KMS-11 (cell line): ENCODE results near the gene RRBP1.

Source experiments
- H2AFZ ChIP-seq: fragments of 200-600 bp; sonication (generic); 2 replicates; pipeline ENCODE4 v1.6.1; 2016; ENCODE audit warnings: antibody characterized with exemption, mixed run types, low read depth
- H3K27ac ChIP-seq: fragments of 200-600 bp; sonication (generic); 2 replicates; pipeline ENCODE4 v1.6.1; 2016; ENCODE audit warnings: mild to moderate bottlenecking, mixed run types
- H3K27me3 ChIP-seq: fragments of 200-600 bp; sonication (generic); 2 replicates; pipeline ENCODE4 v1.6.1; 2017; ENCODE audit warnings: mild to moderate bottlenecking, low read depth, mixed run types, moderate library complexity; ENCODE audit not compliant: insufficient read depth
- H3K36me3 ChIP-seq: fragments of 200-600 bp; sonication (generic); 2 replicates; pipeline ENCODE4 v1.6.1; 2017; ENCODE audit warnings: mild to moderate bottlenecking, mixed run types; ENCODE audit not compliant: insufficient read depth
- H3K4me1 ChIP-seq: fragments of 200-600 bp; sonication (generic); 2 replicates; pipeline ENCODE4 v1.6.1; 2016; ENCODE audit warnings: mild to moderate bottlenecking, low read depth, mixed run types; ENCODE audit not compliant: poor library complexity, severe bottlenecking
- H3K4me2 ChIP-seq: fragments of 200-600 bp; sonication (generic); 2 replicates; pipeline ENCODE4 v1.7.0; 2016; ENCODE audit warnings: mild to moderate bottlenecking, mixed run types
- H3K4me3 ChIP-seq: fragments of 200-600 bp; sonication (generic); IDR thresholded peaks from 2 replicates; pipeline ENCODE4 v1.6.1; 2017; ENCODE audit warnings: low read depth, low read length, mixed read lengths; ENCODE audit not compliant: insufficient read depth
- H3K79me2 ChIP-seq: fragments of 200-600 bp; sonication (generic); 2 replicates; pipeline ENCODE4 v1.6.1; 2016; ENCODE audit warnings: low read depth, mixed run types; ENCODE audit not compliant: insufficient read depth
- H3K9ac ChIP-seq: fragments of 200-600 bp; sonication (generic); 2 replicates; pipeline ENCODE4 v1.6.1; 2016; ENCODE audit warnings: mild to moderate bottlenecking, mixed run types
- H4K20me1 ChIP-seq: fragments of 200-600 bp; sonication (generic); 2 replicates; pipeline ENCODE4 v1.6.1; 2016; ENCODE audit warnings: mild to moderate bottlenecking, mixed run types; ENCODE audit not compliant: insufficient read depth
- CTCF ChIP-seq: fragments of 200-600 bp; sonication (generic); conservative IDR thresholded peaks from 2 replicates; pipeline ENCODE4 v1.6.1; 2017; ENCODE audit warnings: low read depth, mild to moderate bottlenecking, antibody characterized with exemption, low read length, moderate library complexity, mixed read lengths

The RRBP1 gene

GRCh38 chr20:17722493-17723300, 40.7 kb upstream of the RRBP1 start:
- Histone ChIP-seq H4K20me1 (no peaks in the 10 kb centered on the region), H3K9ac (no peak overlapping the region), H3K27ac (no peak overlapping the region), H2AFZ (no peak overlapping the region), H3K4me1 (peaks cover 11% of the 10 kb centered on the region), H3K4me2 (no peak overlapping the region), H3K4me3 (no peak overlapping the region), H3K36me3 (no peaks in the 10 kb centered on the region), H3K27me3 (no peaks in the 10 kb centered on the region), H3K79me2 (no peaks in the 10 kb centered on the region)
- no peak for TF ChIP-seq CTCF

DNA sequence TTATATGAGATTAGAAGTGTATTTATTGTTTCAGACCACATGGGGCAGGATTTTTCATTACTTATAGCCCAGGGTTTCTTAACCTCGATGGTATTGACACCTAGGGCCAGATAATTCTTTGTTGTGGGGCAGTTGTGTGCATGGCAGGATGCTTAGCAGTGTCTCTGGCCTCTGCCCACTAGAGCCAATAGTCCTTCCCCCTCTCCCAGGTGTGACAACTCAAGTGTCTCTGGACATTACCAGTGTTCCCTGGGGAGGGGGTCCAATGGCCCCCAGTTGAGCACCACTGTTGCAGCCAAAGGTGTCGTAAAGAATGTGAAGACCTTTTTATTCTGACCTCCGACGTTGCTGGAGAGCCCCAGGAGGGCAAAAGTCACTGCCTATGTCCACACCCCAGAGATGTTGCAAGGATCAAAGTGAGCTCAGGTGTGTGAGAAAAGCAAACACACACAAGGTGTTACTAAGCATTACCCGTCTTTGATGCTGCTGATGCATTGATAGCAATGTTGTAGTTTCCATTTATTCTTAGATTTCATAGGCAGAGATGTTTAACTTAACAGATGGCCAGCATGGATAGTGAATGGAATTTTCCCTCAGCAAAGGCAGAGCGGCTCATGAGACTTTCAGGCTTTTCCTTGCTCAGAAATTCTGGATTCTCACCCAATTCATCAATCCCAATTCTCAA, 39.9 kb upstream of the RRBP1 start:
- no peaks in the 10 kb centered on the region for H3K36me3 ChIP-seq
- no peak overlapping the region for H3K27ac ChIP-seq
- no peak overlapping the region for H2AFZ ChIP-seq
- TF ChIP-seq CTCF, result peak; percentile 25; the same call in 1 of the 2 replicates
- peaks cover 11% of the 10 kb centered on the region for H3K4me1 ChIP-seq
- H3K4me2 ChIP-seq, result no peak overlapping the region
- no peaks in the 10 kb centered on the region for H3K79me2 ChIP-seq
- H4K20me1 ChIP-seq, result no peaks in the 10 kb centered on the region
- H3K27me3 ChIP-seq, result no peaks in the 10 kb centered on the region
- H3K4me3 ChIP-seq, result no peak overlapping the region
- H3K9ac ChIP-seq, result no peak overlapping the region

DNA sequence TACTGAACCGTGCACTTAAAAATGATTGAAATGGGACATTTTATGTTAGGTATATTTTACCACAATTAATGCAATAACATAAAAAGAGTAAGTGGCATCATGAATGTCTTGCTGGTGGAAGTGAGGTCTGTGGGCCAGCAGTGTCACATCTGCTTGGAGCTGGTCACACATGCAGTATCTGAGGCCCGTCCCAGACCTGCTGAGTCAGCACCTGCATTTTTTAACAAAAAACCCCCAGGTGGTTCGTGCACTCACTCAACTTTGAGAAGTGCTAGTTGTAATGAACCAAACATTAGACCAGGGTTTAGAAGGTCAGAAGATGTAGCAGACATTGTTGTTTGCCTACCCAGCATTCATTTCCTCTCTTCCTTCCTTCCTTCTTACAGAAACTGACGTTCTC, 38.7 kb upstream of the RRBP1 start:
- Histone ChIP-seq H3K4me2 (peak overlapping the region; percentile 19), H3K27ac (peak overlapping the region; percentile 22; the same call in 1 of the 2 replicates), H3K27me3 (no peaks in the 10 kb centered on the region), H2AFZ (no peak overlapping the region), H3K79me2 (no peaks in the 10 kb centered on the region), H3K9ac (no peak overlapping the region), H3K4me1 (peaks cover 11% of the 10 kb centered on the region), H3K4me3 (no peak overlapping the region), H4K20me1 (no peaks in the 10 kb centered on the region), H3K36me3 (no peaks in the 10 kb centered on the region)
- TF ChIP-seq CTCF, result no peak

GRCh38 chr20:17716331-17716730, 34.3 kb upstream of the RRBP1 start:
- TF ChIP-seq CTCF, result no peak
- Histone ChIP-seq H3K4me1 (peaks cover 18% of the 10 kb centered on the region), H3K36me3 (no peaks in the 10 kb centered on the region), H3K79me2 (no peaks in the 10 kb centered on the region), H3K27ac (no peak overlapping the region), H4K20me1 (no peaks in the 10 kb centered on the region), H2AFZ (no peak overlapping the region), H3K27me3 (no peaks in the 10 kb centered on the region), H3K4me2 (no peak overlapping the region), H3K9ac (no peak overlapping the region), H3K4me3 (no peak overlapping the region)
